Retina (tissue), 1 donor: ENCODE results near the gene ZSCAN32.

ENCODE experiments used
- DNase-seq: peaks from one replicate; pipeline ENCODE4 v3.0.0-alpha.2; 2016

ZSCAN32 gene

GRCh38 chr16:3400779-3401688 is at the start of gene ZSCAN32, which contains the start of gene ZNF174:
ZSCAN32 (minus strand) TSS chr16:3401004; CDS start chr16:3397557, 3,447 bp downstream.
ZNF174 (plus strand) TSS chr16:3401215; CDS start chr16:3402005, 790 bp downstream.
- DNase-seq = peak; percentile 98

- no peak for DNase-seq
Observed at GRCh38 chr16:3444032-3444388, 43.2 kb upstream of the ZSCAN32 start.

DNA sequence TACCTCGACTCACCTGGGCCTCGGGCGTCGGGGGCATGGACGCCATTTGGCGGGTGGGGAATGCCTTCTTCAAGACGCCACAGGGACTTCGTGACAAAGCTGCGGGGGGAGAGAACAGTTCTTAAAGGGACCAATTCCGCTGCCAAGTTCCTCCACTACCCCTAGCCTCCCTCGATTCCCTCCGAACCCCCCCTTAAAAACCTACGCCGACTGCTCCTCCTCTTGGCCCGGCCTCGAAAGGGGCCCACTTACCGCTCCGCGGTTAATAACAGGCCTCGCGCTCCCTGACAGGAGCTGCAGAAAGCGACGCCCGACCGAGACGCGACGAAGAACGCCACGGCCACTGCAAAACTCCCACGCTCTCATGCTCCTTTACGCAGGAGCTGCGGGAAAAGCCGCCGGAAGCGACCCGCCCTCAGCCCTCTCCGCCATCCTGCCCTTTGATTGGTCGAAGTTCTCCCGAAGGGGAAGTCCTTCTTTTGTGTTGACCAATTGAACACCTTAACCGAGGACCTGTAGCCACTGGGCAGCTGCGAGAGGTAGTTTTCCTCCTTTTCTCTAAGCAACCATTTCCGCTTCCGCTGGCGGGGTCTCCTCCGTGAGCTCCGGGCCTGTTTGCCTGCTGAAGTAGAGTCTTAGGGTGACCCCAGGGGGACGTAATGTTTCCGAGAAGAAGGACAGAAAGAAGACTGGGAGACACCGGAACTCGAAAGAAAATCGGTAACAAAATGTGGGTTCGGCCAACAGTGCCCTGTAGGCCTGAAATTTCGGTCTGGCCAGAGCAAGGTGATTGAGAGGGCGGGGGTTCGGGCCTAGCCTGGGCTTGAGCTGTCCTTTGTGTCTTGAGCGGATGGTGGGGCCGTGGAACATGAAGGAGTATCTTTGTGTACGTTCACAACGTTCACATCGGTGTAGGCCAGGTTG is 42.6 kb upstream of the ZSCAN32 start, which contains the start of the genes NAA60 and ZNF597:
Gene NAA60, plus strand, starts transcription at position 573 of the 924 bp plus-strand sequence. CDS start 32,548 bp downstream, outside the sequence.
Gene ZNF597, minus strand, starts transcription at position 397 of the 924 bp plus-strand sequence. Its CDS starts 351 bp downstream, at position 46.
- DNase-seq = peak; percentile 79

GRCh38 chr16:3439637-3440036 is 38.8 kb upstream of the ZSCAN32 start:
- no peak for DNase-seq

GRCh38 chr16:3434373-3434772 is 33.6 kb upstream of the ZSCAN32 start:
- no peak for DNase-seq

DNA sequence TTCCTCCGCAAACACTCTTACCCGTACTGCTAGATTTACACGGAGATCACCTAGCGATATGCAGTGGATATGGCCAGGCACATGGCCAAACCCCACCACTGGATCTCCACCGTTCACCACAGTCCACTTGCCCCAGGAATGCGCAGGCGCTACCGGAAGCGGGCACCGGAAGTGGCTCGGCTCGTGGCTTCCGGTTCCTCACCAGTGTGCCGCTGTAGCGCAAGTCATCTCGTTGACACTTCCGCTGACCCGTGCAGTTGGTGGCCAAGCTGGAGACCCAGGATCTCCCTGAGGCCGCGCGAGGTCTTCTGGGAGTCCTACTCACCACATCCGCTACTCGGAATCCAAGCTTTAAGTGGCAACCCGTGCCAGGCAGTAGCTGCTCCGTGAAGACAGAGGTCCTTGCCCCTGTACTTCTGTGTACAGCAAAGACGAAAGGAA is 31.0 kb upstream of the ZSCAN32 start:
- DNase-seq = peak; percentile 41

- no peak for DNase-seq
Observed at GRCh38 chr16:3413730-3414379, 13.1 kb upstream of the ZSCAN32 start.

DNA sequence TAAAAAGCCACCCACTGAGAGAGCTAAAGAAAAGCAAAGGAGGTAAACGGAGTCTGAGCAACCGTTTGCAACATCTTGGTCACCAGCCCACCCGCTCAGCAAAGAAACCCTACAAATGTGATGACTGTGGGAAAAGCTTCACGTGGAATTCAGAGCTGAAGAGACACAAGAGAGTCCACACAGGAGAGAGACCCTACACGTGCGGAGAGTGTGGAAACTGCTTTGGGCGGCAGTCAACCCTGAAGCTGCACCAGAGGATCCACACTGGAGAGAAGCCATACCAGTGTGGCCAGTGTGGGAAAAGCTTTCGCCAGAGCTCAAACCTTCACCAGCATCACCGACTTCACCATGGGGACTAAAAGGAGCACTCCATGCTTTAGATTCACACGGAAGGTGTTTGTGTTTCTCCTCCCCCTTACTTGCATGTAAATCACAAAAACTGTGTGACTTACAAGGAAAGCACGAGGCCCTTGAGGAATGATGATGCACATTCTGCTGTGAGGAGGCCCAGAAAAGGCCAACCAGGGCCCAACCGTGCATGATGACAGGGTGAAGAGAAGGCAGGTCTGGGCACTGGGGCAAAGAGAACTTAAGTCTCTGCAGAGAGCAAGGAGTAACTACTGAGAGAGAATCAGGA is 7.9 kb upstream of the ZSCAN32 start:
- no peak for DNase-seq

GRCh38 chr16:3401719-3402397 is 1.1 kb upstream of the ZSCAN32 start:
- no peak for DNase-seq

- no peak for DNase-seq
Observed at GRCh38 chr16:3400446-3400778, 392 bp downstream of the ZSCAN32 start.

GRCh38 chr16:3389663-3390338 is 11.0 kb downstream of the ZSCAN32 start:
- no peak for DNase-seq

GRCh38 chr16:3388325-3388724 is 12.5 kb downstream of the ZSCAN32 start:
- DNase-seq = no peak

- DNase-seq = no peak
Observed at GRCh38 chr16:3383045-3383448, 17.8 kb downstream of the ZSCAN32 start.

GRCh38 chr16:3377917-3378316 is 22.9 kb downstream of the ZSCAN32 start:
- no peak for DNase-seq

DNA sequence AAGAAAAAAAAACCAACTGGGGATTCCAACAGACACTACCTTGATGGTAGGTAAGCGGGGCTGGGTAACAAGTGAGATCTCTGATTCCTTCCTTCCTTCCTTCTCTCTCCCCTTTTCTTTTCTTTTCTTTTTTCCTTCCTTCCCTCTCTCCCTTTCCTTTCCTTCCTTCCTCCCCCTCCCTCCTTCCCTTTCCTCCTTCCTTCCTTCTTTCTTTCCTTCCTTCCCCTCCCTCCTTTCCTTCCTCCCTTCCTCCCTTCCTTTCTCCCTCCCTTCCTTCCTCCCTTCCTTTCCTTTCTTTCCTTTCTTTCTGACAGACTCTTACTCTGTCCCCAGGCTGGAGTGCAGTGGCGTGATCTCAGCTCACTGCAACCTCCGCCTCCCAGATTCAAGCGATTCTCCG is 25.1 kb downstream of the ZSCAN32 start:
- DNase-seq = no peak

GRCh38 chr16:3369073-3369472 is 31.7 kb downstream of the ZSCAN32 start:
- no peak for DNase-seq

DNA sequence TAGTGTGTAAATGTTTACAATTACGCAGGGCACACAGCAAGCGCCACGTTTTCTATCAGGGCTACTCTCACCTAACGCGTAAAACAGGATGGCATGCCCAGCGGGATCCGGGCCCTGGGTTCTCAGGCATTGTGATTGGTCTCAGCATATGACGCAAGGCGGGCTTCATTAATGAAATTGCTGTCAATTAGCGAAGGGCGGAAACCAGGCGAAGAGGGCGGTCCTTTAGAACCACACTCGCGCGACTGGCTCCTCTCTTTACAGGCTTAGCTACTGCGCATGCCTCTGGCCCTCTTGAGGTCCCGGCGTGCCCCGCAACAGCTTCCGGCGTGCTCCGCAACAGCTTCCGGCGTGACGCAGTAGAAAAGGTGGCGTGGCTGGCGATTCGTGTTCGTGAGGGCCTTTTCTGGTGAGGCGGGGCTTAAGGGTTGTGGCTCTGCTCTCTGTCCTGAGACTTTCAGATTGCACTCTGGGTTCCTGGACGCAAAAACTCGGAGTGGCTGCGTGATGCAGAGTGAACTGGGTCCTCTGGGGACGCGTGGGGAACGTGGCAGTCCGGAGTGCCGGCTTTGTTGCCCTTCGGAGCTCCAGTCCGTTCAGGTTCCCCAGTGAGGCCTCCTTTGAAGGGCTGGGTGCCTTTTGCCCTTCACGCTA is 35.9 kb downstream of the ZSCAN32 start:
- peak; percentile 85 for DNase-seq

DNA sequence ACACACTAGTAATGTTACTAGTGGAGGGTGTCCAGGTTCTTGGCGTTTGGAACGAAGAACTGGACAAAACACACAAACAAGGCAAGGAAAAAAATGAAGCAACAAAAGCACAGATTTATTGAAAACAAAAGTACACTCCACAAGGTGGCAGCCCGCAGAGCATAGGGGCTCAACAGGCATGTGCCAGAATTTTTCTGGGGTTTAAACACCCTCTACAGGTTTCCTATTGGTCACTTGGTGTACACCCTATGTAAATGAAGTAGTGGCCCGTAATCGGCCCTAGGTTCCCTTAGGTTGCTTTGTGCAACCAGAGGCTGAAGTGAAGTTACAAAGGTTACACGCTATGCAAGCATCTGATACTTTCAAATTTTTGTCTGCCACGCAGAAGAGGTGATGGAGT is 37.0 kb downstream of the ZSCAN32 start:
- DNase-seq = no peak

DNA sequence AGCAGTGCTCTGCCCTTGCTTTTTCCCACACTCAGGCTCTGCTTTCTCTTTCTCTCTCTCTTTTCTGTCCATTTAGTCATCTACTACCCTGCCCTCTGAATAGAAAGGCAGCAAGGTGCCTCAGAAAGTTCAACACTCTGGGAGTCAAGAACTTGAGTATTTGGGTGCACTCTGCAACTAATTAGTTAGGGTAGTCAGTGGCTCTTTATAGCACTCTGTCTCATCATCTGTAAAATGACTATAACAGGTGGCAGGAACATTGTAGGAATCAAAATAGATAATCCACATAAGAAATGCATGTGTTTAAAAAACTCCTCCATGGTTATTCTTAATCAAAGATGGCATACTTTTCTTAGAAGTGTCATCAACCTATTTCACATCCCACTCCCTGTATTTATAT is 37.9 kb downstream of the ZSCAN32 start:
- DNase-seq = no peak

GRCh38 chr16:3358871-3359270 is 41.9 kb downstream of the ZSCAN32 start:
- no peak for DNase-seq
